Stomach smooth muscle (tissue), 2 donors: ENCODE data around the gene C6orf62.

Source experiments
- H3K27ac ChIP-seq: one replicate; pipeline ENCODE4 v1.7.0; 2013; ENCODE audit warnings: mild to moderate bottlenecking, low read length, inconsistent platforms
- H3K27me3 ChIP-seq, 2 donors: one replicate each; pipeline ENCODE4 v1.7.0; 2013; ENCODE audit warnings: low read length in 2 of 2; ENCODE audit not compliant: insufficient read depth in 2 of 2, control insufficient read depth in 1 of 2
- H3K36me3 ChIP-seq, 2 donors: one replicate each; pipeline ENCODE4 v1.7.0; 2013; ENCODE audit warnings: low read length in 2 of 2; ENCODE audit not compliant: control insufficient read depth in 2 of 2, insufficient read depth in 2 of 2
- H3K4me1 ChIP-seq: one replicate; pipeline ENCODE4 v1.7.0; 2013; ENCODE audit warnings: low read length; ENCODE audit not compliant: control insufficient read depth, insufficient read depth
- H3K4me3 ChIP-seq, 2 donors: one replicate each; pipeline ENCODE4 v1.7.0; 2013; ENCODE audit warnings: low read length in 2 of 2
- H3K9ac ChIP-seq, 2 donors: one replicate each; pipeline ENCODE4 v1.7.0; 2013; ENCODE audit warnings: low read length in 2 of 2, mild to moderate bottlenecking in 1 of 2
- H3K9me3 ChIP-seq, 2 donors: one replicate each; pipeline ENCODE4 v1.7.0; 2013; ENCODE audit warnings: low read length in 2 of 2; ENCODE audit not compliant: control insufficient read depth in 2 of 2
- donor health status: healthy.
- donor health status: Pancreatic carcinoma.

The C6orf62 gene

DNA sequence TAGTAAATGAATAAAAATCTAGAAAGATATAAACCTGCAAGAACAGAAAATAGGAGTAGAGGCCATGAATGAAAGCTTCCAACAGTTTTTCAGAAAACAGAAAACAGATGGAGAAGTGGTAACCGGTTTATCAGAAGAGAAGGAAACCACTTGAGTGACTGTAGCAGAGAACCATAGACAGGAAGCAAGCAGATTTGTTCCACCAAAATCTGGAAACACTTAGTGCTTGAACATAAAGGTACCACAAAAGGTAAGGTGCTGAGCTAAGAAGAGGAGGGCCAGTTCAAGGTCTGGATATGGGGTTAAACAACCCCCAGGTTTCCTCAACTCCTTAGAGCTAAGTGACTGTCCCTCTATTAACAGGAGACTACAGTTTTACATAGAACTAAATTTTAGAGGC is 63.7 kb downstream of the C6orf62 start:
- Histone ChIP-seq H3K36me3 (peaks cover 2 to 26% of the 10 kb centered on the region in 2 donors), H3K27ac (no peak overlapping the region), H3K4me3 (no peak overlapping the region), H3K27me3 (no peaks in the 10 kb centered on the region), H3K9me3 (no peaks in the 10 kb centered on the region), H3K9ac (no peak overlapping the region), H3K4me1 (no peaks in the 10 kb centered on the region)
